Measurements from ENCODE around the gene ARHGAP24.
"Not testable (repeated sequence)": the region's sequence is repeated elsewhere in the genome, so short reads cannot be mapped to it uniquely, and the experiment has no call there.

ARHGAP24 gene

GRCh38 chr4:85913931-85914694, 439.2 kb downstream of the ARHGAP24 start:
- DNase-seq (ENCODE audit: low read depth in 2 of 2) = no peak

GRCh38 chr4:85915570-85915969, 440.6 kb downstream of the ARHGAP24 start:
- not testable (repeated sequence) for DNase-seq (ENCODE audit: low read depth in 2 of 2)

- DNase-seq (ENCODE audit: low read depth in 2 of 2) = no peak
These were observed 444.4 kb downstream of the ARHGAP24 start for GRCh38 chr4:85919200-85919887.

DNA sequence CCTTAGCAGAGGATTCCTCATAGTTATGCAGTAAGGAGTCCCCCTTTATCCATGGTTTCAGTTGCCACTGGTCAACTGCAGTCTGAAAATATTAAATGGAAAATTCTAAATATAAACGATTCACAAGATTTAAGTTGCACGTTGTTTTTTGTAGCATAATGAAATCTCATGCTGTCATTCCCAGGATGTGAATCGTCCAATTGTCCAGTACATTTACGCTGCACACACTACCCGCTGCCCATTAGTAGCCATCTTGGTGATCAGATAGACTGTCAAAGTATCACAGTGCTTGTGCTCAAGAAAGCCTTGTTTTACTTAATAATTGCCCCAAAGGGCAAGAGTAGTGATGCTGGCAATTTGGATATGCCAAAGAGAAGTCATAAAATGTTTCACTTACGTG, 450.1 kb downstream of the ARHGAP24 start:
- no peak for DNase-seq (ENCODE audit: low read depth in 2 of 2)

DNA sequence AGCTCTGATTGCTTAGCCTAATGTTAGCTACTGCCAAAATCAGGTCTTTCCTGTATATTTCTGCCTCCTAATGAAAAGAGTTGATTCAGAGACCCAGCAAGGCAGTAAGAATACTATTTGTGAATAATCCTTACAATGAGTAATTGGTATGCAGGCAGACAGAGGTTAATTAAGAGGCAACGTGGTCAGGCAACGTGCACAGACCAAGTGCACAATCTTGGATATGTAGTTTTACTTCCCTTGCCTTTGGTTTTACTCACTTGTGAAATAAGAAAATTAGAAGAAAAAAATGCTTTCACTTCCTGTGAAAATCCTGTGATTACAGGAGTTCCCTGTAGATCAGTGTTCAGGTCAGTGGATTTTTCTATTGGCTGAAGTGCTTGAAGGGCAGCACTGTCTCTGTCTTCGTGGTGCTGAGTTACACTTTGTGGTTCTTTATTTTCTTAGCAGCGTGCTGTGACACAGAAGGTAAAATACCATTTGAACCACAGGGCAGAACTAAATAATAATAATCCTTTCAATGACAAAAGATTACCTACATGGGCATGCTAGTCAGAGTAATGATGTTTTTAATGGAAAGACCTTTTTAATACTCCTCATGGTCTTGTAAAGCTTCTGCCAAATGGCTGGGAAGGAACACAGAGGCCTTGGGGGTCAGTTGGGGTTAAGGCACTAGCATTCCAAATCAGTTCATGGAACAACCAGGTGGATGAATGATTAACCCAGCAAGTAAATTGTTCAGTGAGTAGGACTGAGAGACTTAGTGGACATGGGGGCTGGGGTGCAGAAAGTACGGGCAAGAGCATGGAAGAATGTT, 454.0 kb downstream of the ARHGAP24 start:
- DNase-seq (ENCODE audit: low read depth in 2 of 2) = no peak

DNA sequence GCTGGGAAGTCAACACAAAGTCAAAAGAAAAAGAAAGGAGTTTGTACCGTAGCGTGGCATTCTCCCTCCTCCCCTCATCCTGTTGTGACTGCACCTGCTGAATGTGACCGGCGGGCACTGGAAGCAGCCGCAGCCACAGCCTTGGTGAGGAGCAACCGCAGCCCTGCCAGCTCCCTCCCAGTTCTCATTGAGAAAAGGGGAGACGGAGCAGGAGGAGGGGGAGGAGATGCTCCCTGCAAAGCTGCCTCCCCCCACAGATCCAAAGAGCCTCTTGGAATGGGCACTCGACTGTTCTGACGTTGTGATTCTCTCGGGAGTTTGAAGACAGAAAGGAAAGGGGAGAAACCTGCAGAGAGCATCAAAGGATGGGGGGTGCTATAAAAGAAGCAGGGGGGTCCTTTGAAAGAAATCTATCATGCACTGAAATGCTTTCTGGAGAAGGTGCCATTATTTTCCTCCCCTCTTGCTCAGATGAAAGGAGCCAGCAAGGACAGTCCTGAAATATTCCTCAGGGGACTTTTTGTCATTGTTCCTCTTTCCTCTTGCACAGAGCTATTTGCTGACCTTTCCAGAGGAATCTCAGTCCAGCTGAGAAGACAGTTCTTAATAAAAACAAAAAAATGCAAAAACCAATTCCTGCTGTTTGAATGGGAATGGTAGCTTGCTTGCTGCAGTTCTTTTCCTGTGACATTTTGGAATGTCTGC, 455.2 kb downstream of the ARHGAP24 start:
- DNase-seq (ENCODE audit: low read depth in 2 of 2) = no peak

GRCh38 chr4:85932500-85933290, 457.7 kb downstream of the ARHGAP24 start:
- no peak for DNase-seq (ENCODE audit: low read depth in 2 of 2)

GRCh38 chr4:85933291-85933640, 458.3 kb downstream of the ARHGAP24 start:
- no peak for DNase-seq (ENCODE audit: low read depth in 2 of 2)

- DNase-seq (ENCODE audit: low read depth in 2 of 2) = no peak
These were observed 462.6 kb downstream of the ARHGAP24 start for GRCh38 chr4:85937507-85937906.

- DNase-seq (ENCODE audit: low read depth in 2 of 2) = no peak
These were observed 463.1 kb downstream of the ARHGAP24 start for GRCh38 chr4:85938062-85938461.

DNA sequence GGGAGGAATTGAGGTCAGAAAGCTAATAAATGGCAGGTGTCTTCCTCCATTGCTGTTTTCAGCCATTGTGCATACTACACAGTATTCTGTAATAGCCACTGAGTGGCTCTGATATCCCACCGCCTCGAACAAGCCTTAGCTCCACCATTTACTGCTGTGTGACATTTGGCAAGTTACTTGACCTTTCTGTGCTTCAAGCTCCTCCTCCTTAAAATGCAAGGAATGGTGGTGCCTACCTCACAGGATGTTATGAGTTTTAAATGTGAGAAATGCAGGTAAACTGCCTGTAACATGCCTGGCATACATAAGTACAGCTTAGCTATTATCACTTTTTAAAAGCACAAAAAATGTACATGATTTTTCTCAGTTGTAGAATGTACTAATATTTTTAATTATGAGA, 464.0 kb downstream of the ARHGAP24 start:
- DNase-seq (ENCODE audit: low read depth in 2 of 2) = no peak

GRCh38 chr4:85939595-85939994, 464.6 kb downstream of the ARHGAP24 start:
- no peak for DNase-seq (ENCODE audit: low read depth in 2 of 2)

- no peak for DNase-seq (ENCODE audit: low read depth in 2 of 2)
These were observed 465.2 kb downstream of the ARHGAP24 start for GRCh38 chr4:85940151-85940550.

DNA sequence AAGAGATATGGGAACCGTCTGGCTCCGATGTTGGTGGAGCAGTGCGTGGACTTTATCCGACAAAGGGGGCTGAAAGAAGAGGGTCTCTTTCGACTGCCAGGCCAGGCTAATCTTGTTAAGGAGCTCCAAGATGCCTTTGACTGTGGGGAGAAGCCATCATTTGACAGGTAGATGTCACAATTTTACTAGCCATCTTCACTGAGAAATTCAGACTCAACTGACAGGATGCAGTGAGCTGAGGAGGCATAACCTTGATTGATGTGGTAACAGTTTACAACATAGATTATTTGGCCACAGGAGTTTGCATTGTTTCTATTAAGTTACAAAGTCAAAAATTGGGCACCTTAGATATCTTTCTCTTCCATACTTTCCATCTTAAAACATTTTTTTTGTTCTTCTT, 467.2 kb downstream of the ARHGAP24 start:
- DNase-seq (ENCODE audit: low read depth in 2 of 2) = no peak

- no peak for DNase-seq (ENCODE audit: low read depth in 2 of 2)
These were observed 471.9 kb downstream of the ARHGAP24 start for GRCh38 chr4:85946821-85947220.

DNA sequence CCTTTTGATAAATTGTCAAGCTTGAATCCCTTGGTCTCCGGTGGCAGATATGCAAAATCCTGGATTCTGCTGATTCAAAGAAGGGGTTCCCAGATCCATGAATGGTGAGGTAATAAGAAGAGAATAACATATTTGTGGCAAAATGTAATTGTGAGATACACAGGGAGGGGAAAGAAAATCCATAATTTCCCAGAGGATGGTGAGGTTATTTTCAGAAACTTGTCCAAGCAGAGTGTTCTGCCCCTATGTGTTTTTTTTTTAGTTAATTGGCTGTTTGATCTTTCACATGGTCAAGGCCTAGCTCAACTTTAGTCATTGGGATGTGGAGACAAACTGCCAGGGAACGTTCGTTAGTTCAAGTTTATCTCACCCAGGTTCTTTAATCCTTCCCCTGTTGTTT, 476.1 kb downstream of the ARHGAP24 start:
- DNase-seq (ENCODE audit: low read depth in 2 of 2) = no peak

GRCh38 chr4:85952528-85952927, 477.6 kb downstream of the ARHGAP24 start:
- no peak for DNase-seq (ENCODE audit: low read depth in 2 of 2)

DNA sequence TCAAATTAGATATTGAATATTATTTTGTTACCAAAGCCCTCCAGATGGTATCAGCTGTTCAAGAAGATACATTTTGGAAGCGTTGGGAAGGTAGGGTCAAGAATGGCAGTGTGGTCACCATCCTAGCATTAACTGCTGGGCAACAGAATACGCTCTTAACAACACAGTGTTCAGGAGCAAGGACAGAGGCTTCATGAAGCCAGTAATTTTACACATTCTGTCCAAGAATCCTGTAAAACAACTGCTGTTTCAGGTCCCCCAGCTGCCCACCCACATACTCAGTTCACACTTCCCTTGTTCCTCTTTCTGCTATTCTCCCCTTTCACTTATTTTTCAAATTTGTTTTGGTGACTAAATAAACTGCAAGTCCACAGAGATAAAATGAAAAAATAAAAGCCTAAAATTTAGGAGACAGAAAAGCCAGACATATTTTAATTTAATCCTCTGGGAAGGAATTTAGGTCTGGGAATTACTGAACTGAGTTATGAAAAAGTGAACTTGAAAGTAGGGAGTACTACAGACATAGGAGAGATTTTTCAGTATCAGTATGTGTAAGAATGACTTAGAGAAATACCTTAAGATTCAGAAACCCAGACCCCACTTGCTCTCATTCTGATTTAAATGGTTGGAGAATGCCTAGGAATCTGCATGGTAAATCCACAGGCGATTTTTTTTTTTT, 478.2 kb downstream of the ARHGAP24 start:
- no peak for DNase-seq (ENCODE audit: low read depth in 2 of 2)

- no peak for DNase-seq (ENCODE audit: low read depth in 2 of 2)
These were observed 478.7 kb downstream of the ARHGAP24 start for GRCh38 chr4:85953651-85954018.

GRCh38 chr4:85955620-85956292, 480.8 kb downstream of the ARHGAP24 start:
- no peak for DNase-seq (ENCODE audit: low read depth in 2 of 2)
